Transverse colon (tissue), 4 donors: ENCODE results near the gene UPK2.

Experiments
- EP300 ChIP-seq: sonication (generic); formaldehyde crosslinking; IDR thresholded peaks from one replicate; pipeline ENCODE4 v1.6.1; 2017; ENCODE audit warnings: antibody characterized with exemption, low read depth
- POLR2A ChIP-seq: fragments of 450-650 bp; IDR thresholded peaks from one replicate; pipeline ENCODE4 v1.6.1; 2016; ENCODE audit warnings: antibody characterized with exemption, mild to moderate bottlenecking, moderate library complexity
- POLR2AphosphoS5 ChIP-seq, 3 donors: sonication (generic); formaldehyde crosslinking; IDR thresholded peaks; one replicate each; pipeline ENCODE4 v1.6.1; 2016; ENCODE audit warnings: antibody characterized with exemption in 3 of 3
- TF ChIP-seq, protein P1 (sequence below), 5 experiments: fragments of 200-600 bp in 3 of 5; fragments of 450-650 bp in 2 of 5; sonication (generic) in 3 of 5; IDR thresholded peaks; 1 replicate in 2 of 5; 2 replicates in 3 of 5; pipeline ENCODE4 v1.5.1; 2016 to 2017; ENCODE audit warnings: antibody characterized with exemption in 5 of 5, inconsistent platforms in 3 of 5, mild to moderate bottlenecking in 2 of 5, moderate library complexity in 1 of 5

DNA sequence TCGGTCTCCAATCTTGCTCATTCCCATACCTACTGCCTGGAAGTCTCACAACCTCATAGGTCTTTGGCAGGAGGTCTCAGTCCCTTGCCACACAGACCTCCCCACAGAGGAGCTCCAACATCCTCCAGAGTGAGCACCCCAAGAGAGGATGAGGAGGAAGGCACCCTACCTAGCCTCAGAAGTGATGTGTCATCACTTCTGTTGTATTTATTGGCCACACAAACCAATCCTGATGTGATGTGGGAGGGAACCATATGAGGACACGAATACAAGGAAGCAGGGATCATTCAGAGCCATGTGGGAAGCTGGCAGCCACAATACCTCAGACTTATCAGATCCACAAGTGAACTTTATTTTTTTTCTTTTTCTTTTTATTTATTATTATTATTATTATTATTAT is 9.0 kb upstream of the UPK2 start:
- TF ChIP-seq, protein P1, sequence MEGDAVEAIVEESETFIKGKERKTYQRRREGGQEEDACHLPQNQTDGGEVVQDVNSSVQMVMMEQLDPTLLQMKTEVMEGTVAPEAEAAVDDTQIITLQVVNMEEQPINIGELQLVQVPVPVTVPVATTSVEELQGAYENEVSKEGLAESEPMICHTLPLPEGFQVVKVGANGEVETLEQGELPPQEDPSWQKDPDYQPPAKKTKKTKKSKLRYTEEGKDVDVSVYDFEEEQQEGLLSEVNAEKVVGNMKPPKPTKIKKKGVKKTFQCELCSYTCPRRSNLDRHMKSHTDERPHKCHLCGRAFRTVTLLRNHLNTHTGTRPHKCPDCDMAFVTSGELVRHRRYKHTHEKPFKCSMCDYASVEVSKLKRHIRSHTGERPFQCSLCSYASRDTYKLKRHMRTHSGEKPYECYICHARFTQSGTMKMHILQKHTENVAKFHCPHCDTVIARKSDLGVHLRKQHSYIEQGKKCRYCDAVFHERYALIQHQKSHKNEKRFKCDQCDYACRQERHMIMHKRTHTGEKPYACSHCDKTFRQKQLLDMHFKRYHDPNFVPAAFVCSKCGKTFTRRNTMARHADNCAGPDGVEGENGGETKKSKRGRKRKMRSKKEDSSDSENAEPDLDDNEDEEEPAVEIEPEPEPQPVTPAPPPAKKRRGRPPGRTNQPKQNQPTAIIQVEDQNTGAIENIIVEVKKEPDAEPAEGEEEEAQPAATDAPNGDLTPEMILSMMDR (IDR thresholded peaks at IDR 0.05), result no peak
- TF ChIP-seq POLR2A (no peak), POLR2AphosphoS5 (IDR thresholded peaks at IDR 0.05) (no peak), EP300 (no peak)
